GM19025 (cell line): ENCODE data around the gene CCDC3.
"Not testable (repeated sequence)": the region's sequence is repeated elsewhere in the genome, so short reads cannot be mapped to it uniquely, and the experiment has no call there.

Experiments
- ATAC-seq: cut with Tn5 transposase; IDR thresholded peaks from one replicate; pipeline ENCODE4 v1.9.1; 2021; ENCODE audit warnings: mild to moderate bottlenecking, low read depth, moderate library complexity; ENCODE audit not compliant: unreplicated experiment

Gene CCDC3

GRCh38 chr10:13001041-13001886, at the start of gene CCDC3:
CCDC3 (minus strand) TSS chr10:13001713; CDS start chr10:13001570, 143 bp downstream.
- no peak for ATAC-seq

GRCh38 chr10:13051126-13051694, 49.7 kb upstream of the CCDC3 start:
- no peak for ATAC-seq

- no peak for ATAC-seq
Observed at GRCh38 chr10:13049774-13050420, 48.4 kb upstream of the CCDC3 start.

GRCh38 chr10:13048762-13049161, 47.2 kb upstream of the CCDC3 start:
- no peak for ATAC-seq

- ATAC-seq = no peak
Observed at GRCh38 chr10:13047529-13048206, 46.2 kb upstream of the CCDC3 start.

- ATAC-seq = no peak
Observed at GRCh38 chr10:13046851-13047528, 45.5 kb upstream of the CCDC3 start.

GRCh38 chr10:13043520-13043919, 42.0 kb upstream of the CCDC3 start:
- no peak for ATAC-seq

- no peak for ATAC-seq
Observed at GRCh38 chr10:13039761-13040160, 38.2 kb upstream of the CCDC3 start.

GRCh38 chr10:13038391-13038790, 36.9 kb upstream of the CCDC3 start:
- no peak for ATAC-seq

- ATAC-seq = no peak
Observed at GRCh38 chr10:13037832-13038231, 36.3 kb upstream of the CCDC3 start.

- no peak for ATAC-seq
Observed at GRCh38 chr10:13036841-13037240, 35.3 kb upstream of the CCDC3 start.

- ATAC-seq = not testable (repeated sequence)
Observed at GRCh38 chr10:13035731-13036130, 34.2 kb upstream of the CCDC3 start.

GRCh38 chr10:13026873-13027272, 25.4 kb upstream of the CCDC3 start:
- ATAC-seq = no peak

- ATAC-seq = no peak
Observed at GRCh38 chr10:13023754-13024153, 22.2 kb upstream of the CCDC3 start.

GRCh38 chr10:13019280-13019679, 17.8 kb upstream of the CCDC3 start:
- ATAC-seq = no peak

- ATAC-seq = no peak
Observed at GRCh38 chr10:13018171-13018570, 16.7 kb upstream of the CCDC3 start.

- ATAC-seq = no peak
Observed at GRCh38 chr10:13016886-13017285, 15.4 kb upstream of the CCDC3 start.

GRCh38 chr10:13016426-13016825, 14.9 kb upstream of the CCDC3 start:
- ATAC-seq = no peak

GRCh38 chr10:13006037-13006436, 4.5 kb upstream of the CCDC3 start:
- no peak for ATAC-seq

- no peak for ATAC-seq
Observed at GRCh38 chr10:13003759-13004158, 2.2 kb upstream of the CCDC3 start.
